Uterus (tissue), 4 donors: Measurements from ENCODE around the gene OR4D9. TPM values are rescaled to one million over a fixed set of nuclear protein-coding genes. Genes with fewer than 3 reads are reported as not detected.
"Not testable (repeated sequence)": the region's sequence is repeated elsewhere in the genome, so short reads cannot be mapped to it uniquely, and the experiment has no call there.

Source experiments
- DNase-seq, 2 donors: peaks; one replicate each; pipeline ENCODE4 v3.0.0-alpha.2; 2019 to 2020
- H3K27ac ChIP-seq, 2 donors: fragments of 200-600 bp; sonication (generic); 1 replicate in 1 of 2; 2 replicates in 1 of 2; pipeline ENCODE4 v1.5.1; 2016 to 2018
- H3K27me3 ChIP-seq, 2 donors: fragments of 200-600 bp; sonication (generic); one replicate each; pipeline ENCODE4 v1.5.1; 2018 to 2019; ENCODE audit warnings: control low read depth in 1 of 2
- H3K36me3 ChIP-seq, 2 donors: fragments of 200-600 bp; sonication (generic); one replicate each; pipeline ENCODE4 v1.5.1; 2019; ENCODE audit warnings: control low read depth in 1 of 2
- H3K4me1 ChIP-seq, 2 donors: fragments of 200-600 bp; sonication (generic); one replicate each; pipeline ENCODE4 v1.5.1; 2018 to 2019; ENCODE audit warnings: control low read depth in 1 of 2
- H3K4me3 ChIP-seq, 2 donors: fragments of 200-600 bp; sonication (generic); 1 replicate in 1 of 2; 2 replicates in 1 of 2; pipeline ENCODE4 v1.5.1; 2018 to 2019; ENCODE audit warnings: mild to moderate bottlenecking in 1 of 2
- H3K9me3 ChIP-seq, 2 donors: fragments of 200-600 bp; sonication (generic); one replicate each; pipeline ENCODE4 v1.5.1; 2019; ENCODE audit warnings: control low read depth in 1 of 2
- CTCF ChIP-seq, 4 experiments: fragments of 200-600 bp in 2 of 4; fragments of 450-650 bp in 2 of 4; sonication (generic) in 2 of 4; IDR thresholded peaks; one replicate each; pipeline ENCODE4 v1.5.1; 2016 to 2019; ENCODE audit warnings: antibody characterized with exemption in 4 of 4, mild to moderate bottlenecking in 2 of 4, moderate library complexity in 1 of 4
- POLR2A ChIP-seq, 2 donors: fragments of 450-650 bp; IDR thresholded peaks; one replicate each; pipeline ENCODE4 v1.6.1; 2016; ENCODE audit warnings: antibody characterized with exemption in 2 of 2, mild to moderate bottlenecking in 1 of 2, moderate library complexity in 1 of 2
- intact Hi-C: fragments of 100-400 bp; cut with DNase I; formaldehyde crosslinking; loops from one replicate; pipeline ENCODE4 v1.15.1; 2023; ENCODE audit warnings: low total_unique reads
- total RNA-seq, 4 donors: library from RNA; depleted of rRNA in 3 of 4; stranded (reverse); fragments of >200 nt in 3 of 4; gene quantifications; one replicate each; pipeline versions ENCODE4 v1.1.0 to v1.2.4, GENCODE V29; 2014 to 2023
- donor health status: DM: yes; HTN: yes; CAD: no.

The OR4D9 gene
- total RNA-seq, 4 donors from 2014 or later = not detected

GRCh38 chr11:59544869-59545178, 33.5 kb downstream of the OR4D9 start:
- no peak overlapping the region for H3K4me3 ChIP-seq
- H3K4me1 ChIP-seq = no peaks in the 10 kb centered on the region
- no peaks in the 10 kb centered on the region for H3K27me3 ChIP-seq
- no peak for DNase-seq
- no peaks in the 10 kb centered on the region for H3K9me3 ChIP-seq
- intact Hi-C loops = no loop called here
- no peak for TF ChIP-seq POLR2A (IDR thresholded peaks at IDR 0.05)
- TF ChIP-seq CTCF (IDR thresholded peaks at IDR 0.05) = no peak
- H3K27ac ChIP-seq = no peak overlapping the region
- H3K36me3 ChIP-seq = no peaks in the 10 kb centered on the region

DNA sequence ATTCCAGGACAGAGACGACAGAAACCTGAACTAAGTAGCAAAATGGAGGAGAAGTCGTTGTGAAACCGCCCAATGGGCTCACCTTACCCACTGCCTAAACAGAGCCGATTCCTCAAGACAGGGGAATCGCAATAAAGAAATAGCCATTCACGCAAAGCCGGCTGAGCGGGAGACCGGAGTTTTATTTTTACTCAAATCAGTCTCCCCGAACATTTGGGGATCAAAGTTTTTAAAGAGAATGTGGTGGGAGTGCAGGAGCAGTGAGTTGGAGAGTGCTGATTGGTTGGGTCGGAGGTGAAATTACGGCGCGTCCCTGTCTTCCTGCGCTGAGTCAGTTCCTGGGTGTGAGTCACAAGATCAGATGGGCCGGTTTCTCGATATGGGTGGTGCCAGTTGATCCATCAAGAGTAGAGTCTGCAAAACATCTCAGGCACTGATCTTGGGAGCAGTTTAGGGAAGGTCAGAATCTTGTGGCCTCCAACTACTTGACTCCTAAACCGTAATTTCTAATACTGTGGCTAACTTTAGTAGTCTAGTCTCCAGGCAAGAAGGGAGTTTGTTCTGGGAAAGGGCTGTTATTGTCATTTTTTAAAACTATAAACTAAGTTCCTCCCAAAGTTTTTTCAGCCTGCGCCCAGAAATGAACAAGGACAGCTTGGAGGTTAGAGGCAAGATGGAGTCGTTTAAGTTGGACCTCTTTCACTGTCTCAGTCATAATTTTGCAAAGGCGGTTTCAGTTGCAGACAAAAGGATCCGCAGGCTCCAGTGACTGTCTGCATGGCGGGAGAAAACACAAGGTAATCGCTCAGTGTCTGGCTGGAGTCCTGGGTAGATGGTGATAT, 34.1 kb downstream of the OR4D9 start:
- intact Hi-C loops = no loop called here

GRCh38 chr11:59547605-59548308, 36.4 kb downstream of the OR4D9 start:
- peak overlapping the region in 1 of 2 donors; percentile 35 for H3K27ac ChIP-seq
- DNase-seq, H3K4me1 ChIP-seq, H3K36me3 ChIP-seq, H3K27me3 ChIP-seq, H3K9me3 ChIP-seq, intact Hi-C loops, H3K4me3 ChIP-seq: not testable (repeated sequence)

More for the DNA sequence above, 34.1 kb downstream of the OR4D9 start:
- H3K36me3 ChIP-seq = no peaks in the 10 kb centered on the region
- DNase-seq = no peak
- H3K27ac ChIP-seq = no peak overlapping the region
- H3K27me3 ChIP-seq = no peaks in the 10 kb centered on the region
- TF ChIP-seq POLR2A (IDR thresholded peaks at IDR 0.05) (no peak), CTCF (IDR thresholded peaks at IDR 0.05) (no peak)
- H3K9me3 ChIP-seq = no peaks in the 10 kb centered on the region
- no peak overlapping the region for H3K4me3 ChIP-seq
- no peaks in the 10 kb centered on the region for H3K4me1 ChIP-seq

GRCh38 chr11:59548309-59548656, 36.9 kb downstream of the OR4D9 start:
- DNase-seq = no peak
- H3K36me3 ChIP-seq = no peaks in the 10 kb centered on the region
- H3K4me3 ChIP-seq = no peak overlapping the region
- no peaks in the 10 kb centered on the region for H3K27me3 ChIP-seq
- no peaks in the 10 kb centered on the region for H3K4me1 ChIP-seq
- intact Hi-C loops = no loop called here
- no peak for TF ChIP-seq CTCF (IDR thresholded peaks at IDR 0.05)
- TF ChIP-seq POLR2A (IDR thresholded peaks at IDR 0.05) = no peak
- no peaks in the 10 kb centered on the region for H3K9me3 ChIP-seq
- H3K27ac ChIP-seq = peak overlapping the region in 1 of 2 donors; percentile 35

DNA sequence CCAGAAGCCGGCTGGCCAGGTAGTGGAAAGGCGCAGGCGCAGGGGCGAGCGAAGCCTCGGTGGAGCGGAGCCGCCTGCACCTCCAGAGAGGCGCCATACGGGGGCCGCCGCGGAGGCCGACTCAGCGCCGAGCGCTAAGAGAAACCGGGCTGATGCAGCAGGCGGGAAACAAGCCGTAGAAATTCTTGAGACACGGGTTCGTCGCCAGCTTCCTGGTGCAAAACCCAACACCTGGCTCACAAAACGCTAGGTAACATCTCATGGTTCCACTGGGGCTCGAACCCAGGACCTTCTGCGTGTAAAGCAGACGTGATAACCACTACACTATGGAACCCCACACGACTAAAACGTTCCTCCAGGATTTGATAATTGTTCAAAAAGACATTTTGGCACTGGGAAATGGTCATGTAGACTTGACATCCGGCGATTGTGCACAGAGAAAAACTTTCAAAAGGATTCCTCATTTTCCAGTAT, 39.1 kb downstream of the OR4D9 start:
- Histone ChIP-seq H3K4me1 (no peaks in the 10 kb centered on the region), H3K9me3 (no peaks in the 10 kb centered on the region), H3K4me3 (peak overlapping the region; percentile 45 to 78), H3K27ac (peak overlapping the region; percentile 94 to 98), H3K27me3 (no peaks in the 10 kb centered on the region), H3K36me3 (no peaks in the 10 kb centered on the region)
- peak; percentile 83 to 85 for DNase-seq
- intact Hi-C loops = no loop called here
- TF ChIP-seq CTCF (IDR thresholded peaks at IDR 0.05) = peak; percentile 28 to 74 (median 52)
- no peak for TF ChIP-seq POLR2A (IDR thresholded peaks at IDR 0.05)
